T-helper 9 cell (primary cell): ENCODE results near the gene CBARP.
"Not testable (repeated sequence)": the region's sequence is repeated elsewhere in the genome, so short reads cannot be mapped to it uniquely, and the experiment has no call there.

ENCODE experiments used
- DNase-seq: peaks from one replicate; pipeline ENCODE4 v3.0.0-alpha.2; 2020

The CBARP gene

GRCh38 chr19:1206864-1207450 is 30.8 kb downstream of the CBARP start:
- DNase-seq, result no peak

- no peak for DNase-seq
Measured at GRCh38 chr19:1206150-1206863, 31.5 kb downstream of the CBARP start.

GRCh38 chr19:1205114-1206099 is 32.4 kb downstream of the CBARP start, which contains the start of gene STK11:
Gene STK11, plus strand, starts transcription at chr19:1205778. Its CDS starts 1,136 bp downstream, at chr19:1206914.
- peak; percentile 98 for DNase-seq

GRCh38 chr19:1200614-1201013 is 37.2 kb downstream of the CBARP start:
- DNase-seq, result not testable (repeated sequence)

GRCh38 chr19:1199531-1199930 is 38.3 kb downstream of the CBARP start:
- DNase-seq, result no peak

- DNase-seq, result no peak
Measured at GRCh38 chr19:1189419-1189818, 48.4 kb downstream of the CBARP start.

GRCh38 chr19:1183543-1184172 is 54.1 kb downstream of the CBARP start:
- DNase-seq, result no peak

GRCh38 chr19:1182727-1183126 is 55.1 kb downstream of the CBARP start:
- no peak for DNase-seq

GRCh38 chr19:1182068-1182467 is 55.7 kb downstream of the CBARP start:
- no peak for DNase-seq

- DNase-seq, result no peak
Measured at GRCh38 chr19:1181606-1182005, 56.2 kb downstream of the CBARP start.
